ENCODE results near the gene AXL. TPM values are rescaled to one million over a fixed set of nuclear protein-coding genes. Genes with fewer than 3 reads are reported as not detected.
A peak's percentile ranks its signal among the peaks of the same experiment; 100 is the strongest.

AXL gene
- total and polyA plus RNA-seq, 9 of the 15 experiments (the other 6 are each of a cell fraction or from before 2014, with no cell fraction given): 0.80 to 6.6 (median 1.6) TPM

GRCh38 chr19:41310033-41310831, 91.2 kb downstream of the AXL start, which contains the start of gene CCDC97 (continued):
- peak; percentile 98 for TF ChIP-seq ZBTB40 (IDR thresholded peaks at IDR 0.05)
- no peak for TF ChIP-seq ZBTB40 (CRISPR knock-in tag; IDR thresholded peaks at IDR 0.05)
- peak; percentile 49; the same call in 1 of the 2 replicates for TF ChIP-seq USF2 (CRISPR knock-in tag; IDR thresholded peaks at IDR 0.05)
- no peak for TF ChIP-seq RUNX1 (IDR thresholded peaks at IDR 0.05; ENCODE audit: low read depth)
- TF ChIP-seq ARID3B (CRISPR knock-in tag; IDR thresholded peaks at IDR 0.05; ENCODE audit: borderline replicate concordance): no peak
- TF ChIP-seq ETS2 (tag; IDR thresholded peaks at IDR 0.05; ENCODE audit: borderline replicate concordance, poor library complexity, severe bottlenecking): no peak
- TF ChIP-seq KAT8 (IDR thresholded peaks at IDR 0.05; ENCODE audit: low read depth): 0 out of 2 replicates have a peak, but pooled peaks have one; percentile 61
- peak; percentile 75 for TF ChIP-seq NR2C1 (IDR thresholded peaks at IDR 0.05)
- TF ChIP-seq NR2C1 (tag; IDR thresholded peaks at IDR 0.05): peak; percentile 71
- no peak for TF ChIP-seq ZNF583 (CRISPR knock-in tag; IDR thresholded peaks at IDR 0.05)
- no peak for TF ChIP-seq ZNF280B (CRISPR knock-in tag; IDR thresholded peaks at IDR 0.05)
- TF ChIP-seq SMARCA5 (IDR thresholded peaks at IDR 0.05): no peak
- TF ChIP-seq E2F4 (CRISPR knock-in tag; IDR thresholded peaks at IDR 0.05; ENCODE audit: low read depth): 0 out of 2 replicates have a peak, but pooled peaks have one; percentile 12
